Measurements from ENCODE around the gene SMAD7.
A peak's percentile ranks its signal among the peaks of the same experiment; 100 is the strongest.

The SMAD7 gene

DNA sequence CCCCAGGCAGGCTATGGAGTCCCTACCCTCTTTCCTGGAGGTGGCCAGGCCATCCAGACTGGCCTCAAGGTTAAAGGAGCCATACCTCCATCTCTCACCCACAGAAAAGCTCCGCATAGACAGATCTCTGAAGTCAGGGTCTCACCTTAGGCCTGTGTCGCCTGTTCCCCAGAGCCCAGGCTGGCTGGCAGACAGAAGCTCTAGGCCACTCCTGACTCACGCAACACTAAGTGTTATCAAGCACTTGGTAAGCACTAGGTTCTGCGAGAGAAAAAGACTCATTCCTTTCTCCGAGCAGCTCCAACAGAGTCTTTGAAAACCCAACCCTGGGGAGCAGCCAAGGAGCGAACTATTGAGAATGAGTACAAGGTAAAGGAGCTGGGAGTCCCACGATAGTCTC is 6.1 kb downstream of the SMAD7 start:
- no peak for DNase-seq (ENCODE audit: low read depth in 2 of 2)

DNA sequence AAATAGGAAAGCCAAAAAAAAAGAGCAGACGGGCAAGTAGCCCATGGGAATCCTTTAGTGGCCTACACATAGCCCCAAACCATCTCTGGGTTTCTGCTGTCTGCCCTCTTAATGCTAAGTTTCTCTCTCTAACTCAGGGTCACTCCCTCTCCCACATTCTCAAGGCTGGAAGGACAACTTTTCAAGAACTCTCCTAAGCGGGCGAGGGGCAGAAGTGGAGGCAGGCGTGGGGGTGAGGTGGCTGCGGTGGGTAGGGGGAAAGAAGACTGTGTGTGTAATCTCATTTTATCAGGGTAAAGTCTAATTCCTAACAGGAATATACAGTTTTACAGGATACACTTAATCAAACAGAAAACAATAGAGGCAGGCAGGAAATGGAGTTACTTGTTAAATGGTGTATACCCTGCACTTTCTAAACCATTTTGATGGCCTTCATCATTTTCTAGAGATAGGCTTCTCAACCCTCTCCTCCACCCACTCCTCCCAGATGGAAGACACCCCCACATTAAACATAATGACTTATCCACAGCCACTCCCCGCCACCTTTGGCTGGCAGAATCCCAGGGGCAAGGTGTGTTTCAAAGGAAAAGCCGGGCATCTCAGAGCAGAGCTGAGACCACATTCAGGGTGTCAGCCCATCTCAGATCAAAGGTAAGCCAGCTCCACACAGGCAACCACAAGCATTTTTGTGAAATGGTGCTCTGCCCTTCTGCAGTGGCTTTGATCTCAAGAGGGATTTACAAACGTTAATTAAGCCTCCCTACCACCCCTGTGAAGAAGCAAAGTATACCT is 6.8 kb downstream of the SMAD7 start:
- DNase-seq (ENCODE audit: low read depth in 2 of 2): no peak

DNA sequence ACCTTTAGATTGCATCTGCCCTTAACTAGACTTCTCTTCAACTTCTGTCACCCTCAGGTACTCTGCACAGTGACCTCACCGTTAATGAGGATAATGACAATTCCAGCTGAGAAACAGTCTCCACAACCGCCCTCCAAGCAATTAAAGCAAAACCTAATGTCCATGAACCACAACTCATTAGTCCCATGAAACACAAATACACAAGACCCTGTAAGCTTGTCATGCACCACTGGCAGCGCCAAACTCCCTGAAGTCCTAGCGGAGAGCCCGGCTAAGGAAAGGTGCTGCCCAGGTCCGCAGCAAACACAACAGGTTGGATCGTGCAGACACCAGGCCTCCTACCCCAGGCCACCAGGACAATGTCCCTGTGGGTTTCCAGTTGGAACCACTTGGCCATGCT is 7.4 kb downstream of the SMAD7 start:
- DNase-seq (ENCODE audit: low read depth in 2 of 2): no peak

DNA sequence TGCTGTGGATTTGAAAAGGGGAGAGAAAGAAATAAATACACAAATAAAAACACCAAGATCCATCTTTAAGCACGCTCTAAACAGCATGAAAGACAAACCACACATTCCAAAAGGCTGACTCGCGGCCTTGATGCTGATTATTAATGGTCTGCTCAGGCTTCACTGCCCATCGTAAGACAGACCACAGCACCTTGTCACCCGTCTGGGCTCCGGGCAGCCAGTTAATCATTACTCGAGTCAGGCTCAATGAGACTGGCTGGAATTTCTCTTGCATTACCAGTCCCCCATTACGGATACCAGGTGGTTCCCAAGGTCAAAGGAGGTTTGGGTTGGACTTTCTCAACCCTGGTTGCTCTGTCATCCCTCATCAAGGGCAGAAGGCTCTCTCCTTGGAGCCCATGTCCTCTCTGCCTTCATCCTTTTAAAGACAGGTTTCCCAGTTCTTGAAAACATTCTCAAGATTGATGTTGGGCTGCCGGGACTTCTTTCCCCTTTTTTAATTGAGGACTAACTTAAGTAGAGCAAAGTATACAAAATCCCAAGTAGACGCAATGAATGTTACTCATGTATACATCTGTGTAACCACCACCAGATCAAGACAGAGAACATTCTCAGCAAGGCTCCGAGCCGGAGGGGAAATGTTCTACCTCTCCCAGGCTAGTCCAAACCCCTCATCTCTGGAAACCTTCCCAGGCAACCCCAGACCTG is 8.1 kb downstream of the SMAD7 start:
- no peak for DNase-seq (ENCODE audit: low read depth in 2 of 2)

DNA sequence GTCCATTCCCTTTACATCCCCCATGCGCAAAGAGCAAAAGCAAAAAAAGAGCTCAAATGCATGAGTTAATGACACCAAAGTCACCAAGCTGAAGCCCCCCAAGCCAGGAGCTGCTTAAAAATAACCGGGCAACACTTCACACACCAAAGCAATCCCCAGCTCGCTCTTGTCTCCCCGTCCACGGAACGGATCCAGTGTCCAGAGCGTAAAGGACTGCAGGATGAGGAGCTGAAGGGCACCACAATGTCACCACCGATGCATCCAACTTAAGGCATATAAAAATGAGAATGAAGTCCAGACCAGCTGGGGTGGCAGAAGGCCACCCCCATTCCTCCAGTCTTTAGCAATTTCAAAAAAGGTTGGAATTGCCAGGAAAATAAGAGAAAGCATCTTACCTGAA is 8.7 kb downstream of the SMAD7 start:
- no peak for DNase-seq (ENCODE audit: low read depth in 2 of 2)

DNA sequence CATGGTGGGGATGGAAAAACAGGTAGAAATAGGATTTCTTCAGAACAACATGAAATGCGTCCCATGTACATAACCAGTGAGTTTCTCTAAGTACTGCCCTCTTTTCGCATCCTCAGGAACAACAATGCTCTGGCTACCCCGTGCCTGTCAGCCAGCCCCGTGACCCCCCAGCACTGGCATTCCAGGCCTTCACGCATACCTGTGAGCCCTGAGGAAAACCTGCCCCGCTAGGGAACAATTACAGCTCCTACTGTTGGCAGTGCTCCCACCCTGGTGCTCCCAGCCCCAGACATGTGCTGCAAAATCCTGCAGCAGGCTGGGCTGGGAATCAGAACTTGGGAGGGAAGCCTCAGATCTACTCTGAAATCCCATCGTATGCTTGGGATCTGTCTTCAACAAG is 9.1 kb downstream of the SMAD7 start:
- no peak for DNase-seq (ENCODE audit: low read depth in 2 of 2)

DNA sequence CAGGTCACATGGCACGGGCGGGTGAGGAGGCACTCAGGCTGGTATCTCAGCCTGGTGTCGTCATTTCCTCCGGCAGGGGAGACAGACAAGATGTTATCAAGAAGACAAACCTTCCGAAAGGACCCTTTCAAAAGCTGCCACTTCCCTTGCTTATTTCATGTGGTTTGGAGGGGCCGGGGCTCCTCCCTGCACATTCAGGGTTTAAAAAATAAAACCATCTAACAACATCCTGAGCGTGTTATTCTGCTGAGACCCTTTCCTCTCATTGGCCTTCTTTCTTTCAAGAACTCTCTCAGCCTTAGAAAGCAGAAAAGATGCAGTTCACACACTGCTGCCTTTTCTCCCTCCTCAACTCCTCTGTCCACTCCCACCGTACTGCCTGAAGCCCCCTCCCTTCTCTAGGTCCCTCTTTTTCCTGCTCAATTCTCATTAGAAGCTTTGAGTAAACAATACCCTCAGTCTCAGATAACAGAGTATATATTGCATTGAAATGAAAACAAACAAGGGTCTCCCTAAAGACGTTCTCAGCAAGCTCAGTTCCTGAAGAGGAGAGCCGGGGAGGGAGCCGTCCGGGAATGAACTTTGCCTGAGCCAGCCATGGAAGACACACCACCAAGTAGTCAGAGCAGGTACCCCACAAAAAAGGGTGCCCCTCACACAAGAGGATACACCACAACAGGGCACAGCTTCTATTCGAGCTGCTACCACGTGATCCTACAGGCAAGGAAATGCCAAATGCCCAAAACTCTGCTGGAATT is 9.7 kb downstream of the SMAD7 start:
- peak; percentile 54 to 59 for DNase-seq (ENCODE audit: low read depth in 2 of 2)

DNA sequence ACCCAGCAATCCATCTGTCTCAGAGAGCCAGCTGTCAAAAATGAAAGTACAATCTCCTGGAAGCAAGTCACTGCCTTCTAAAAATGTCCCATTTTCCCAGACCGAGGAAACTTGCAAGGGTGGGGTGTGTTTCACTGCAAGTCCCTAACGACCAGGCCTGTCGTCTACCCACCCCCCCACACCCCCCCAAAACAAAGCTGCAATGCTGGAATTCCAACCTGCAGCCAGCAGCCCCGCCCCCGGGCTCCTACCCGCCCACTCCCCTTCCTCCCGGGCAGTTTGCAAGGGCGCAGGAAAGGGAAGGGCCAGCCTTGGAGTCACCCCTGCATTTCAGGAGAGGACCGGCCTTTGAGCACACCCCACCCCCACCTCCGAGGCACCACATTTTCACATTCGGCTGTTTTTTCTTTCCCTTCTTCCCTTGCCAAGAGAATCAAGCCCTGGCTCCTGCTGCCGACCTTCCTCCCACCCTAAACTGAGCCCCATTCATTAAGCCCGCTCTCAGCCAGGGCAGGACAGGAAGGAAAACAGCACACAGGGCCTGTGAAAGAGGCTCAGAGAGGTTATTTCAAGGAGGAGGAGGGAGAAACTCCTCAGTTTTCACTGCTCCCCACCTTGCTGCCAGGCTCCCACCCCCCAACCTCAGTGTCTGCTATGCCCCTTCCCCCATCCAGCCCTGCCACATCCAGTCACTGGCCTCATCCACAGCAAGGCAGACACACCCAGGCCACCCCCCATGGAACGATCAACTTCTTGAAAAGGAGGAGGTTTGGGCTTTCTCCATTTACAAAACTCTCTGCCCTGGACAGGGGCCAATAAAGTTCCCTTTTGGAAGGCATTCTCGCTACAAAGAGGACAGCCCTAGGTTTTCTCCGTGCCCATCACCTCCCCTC is 11.3 kb downstream of the SMAD7 start:
- DNase-seq (ENCODE audit: low read depth in 2 of 2): no peak

DNA sequence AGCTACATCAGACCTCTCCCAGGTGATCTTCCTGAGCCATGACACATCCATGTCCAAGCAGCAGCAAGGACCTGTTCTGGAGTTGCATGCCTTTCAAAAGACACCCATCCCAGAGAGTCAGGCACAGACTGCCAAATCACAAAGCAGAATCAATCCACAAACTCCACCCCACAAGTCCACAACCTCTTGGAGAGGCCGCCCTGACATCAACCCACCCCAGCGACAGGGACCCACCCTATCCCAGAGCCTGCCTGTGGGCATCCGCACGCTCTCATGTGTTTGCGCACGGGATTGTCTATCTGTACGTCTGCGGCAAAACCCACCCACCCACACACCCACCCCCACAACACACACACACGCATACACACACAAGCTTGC is 11.9 kb downstream of the SMAD7 start:
- no peak for DNase-seq (ENCODE audit: low read depth in 2 of 2)

DNA sequence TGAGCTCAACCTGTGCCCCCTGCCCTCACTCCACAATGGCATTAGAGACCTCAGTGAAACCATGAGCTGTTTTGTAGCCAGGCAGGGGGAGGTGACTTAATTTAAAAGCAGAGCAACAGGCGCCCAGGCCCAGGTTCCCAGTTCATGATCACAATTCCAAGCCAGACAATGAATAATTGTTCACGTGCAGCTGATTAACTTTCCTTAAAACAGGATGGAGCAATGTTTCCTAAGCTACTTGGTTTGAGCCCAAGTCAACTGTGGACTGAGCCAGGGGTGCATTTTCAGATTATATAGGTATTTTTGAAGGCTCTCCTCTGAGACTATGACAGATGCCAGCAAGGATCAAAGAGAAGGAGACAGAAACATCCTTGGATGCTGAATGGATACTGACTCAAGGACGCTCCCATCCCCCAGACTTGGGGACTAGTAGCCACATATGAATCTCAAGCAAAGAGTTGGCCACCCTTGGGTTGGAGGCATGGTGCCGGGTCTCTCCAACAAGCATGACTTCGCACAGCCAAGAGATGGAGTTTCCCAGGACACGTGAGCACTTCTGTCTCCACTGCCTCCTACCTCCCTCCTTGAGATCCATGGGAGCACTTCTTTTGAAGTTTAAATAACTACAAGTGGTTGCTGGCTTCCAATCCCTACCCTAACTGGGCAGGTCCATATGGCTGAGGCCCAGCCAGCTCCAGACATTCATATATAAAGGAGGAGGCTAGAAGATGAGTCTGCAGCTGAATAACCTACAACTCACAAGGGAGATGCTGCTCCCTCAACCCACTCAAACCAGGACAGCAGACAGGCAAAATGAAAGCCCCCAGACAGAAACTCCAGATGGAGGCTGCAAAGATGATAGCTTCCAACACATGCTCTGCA is 12.7 kb downstream of the SMAD7 start:
- DNase-seq (ENCODE audit: low read depth in 2 of 2): no peak

DNA sequence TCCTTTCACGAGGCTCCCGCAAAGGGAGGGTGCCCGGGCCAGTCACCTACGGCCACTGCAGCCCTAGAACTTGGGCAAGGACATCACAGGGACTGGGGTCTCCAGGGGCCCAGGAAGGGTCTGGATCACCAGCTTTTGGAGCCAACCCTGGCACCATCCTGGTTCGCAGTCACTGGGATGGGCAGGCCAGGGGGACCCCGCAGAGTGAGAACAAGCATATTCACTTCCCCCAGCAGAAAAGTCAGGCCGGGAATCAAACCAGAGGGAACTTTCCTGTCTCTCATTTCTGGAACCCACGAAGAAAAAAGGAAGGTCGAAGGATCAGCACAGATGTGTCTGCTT is 15.4 kb downstream of the SMAD7 start:
- no peak for DNase-seq (ENCODE audit: low read depth in 2 of 2)

DNA sequence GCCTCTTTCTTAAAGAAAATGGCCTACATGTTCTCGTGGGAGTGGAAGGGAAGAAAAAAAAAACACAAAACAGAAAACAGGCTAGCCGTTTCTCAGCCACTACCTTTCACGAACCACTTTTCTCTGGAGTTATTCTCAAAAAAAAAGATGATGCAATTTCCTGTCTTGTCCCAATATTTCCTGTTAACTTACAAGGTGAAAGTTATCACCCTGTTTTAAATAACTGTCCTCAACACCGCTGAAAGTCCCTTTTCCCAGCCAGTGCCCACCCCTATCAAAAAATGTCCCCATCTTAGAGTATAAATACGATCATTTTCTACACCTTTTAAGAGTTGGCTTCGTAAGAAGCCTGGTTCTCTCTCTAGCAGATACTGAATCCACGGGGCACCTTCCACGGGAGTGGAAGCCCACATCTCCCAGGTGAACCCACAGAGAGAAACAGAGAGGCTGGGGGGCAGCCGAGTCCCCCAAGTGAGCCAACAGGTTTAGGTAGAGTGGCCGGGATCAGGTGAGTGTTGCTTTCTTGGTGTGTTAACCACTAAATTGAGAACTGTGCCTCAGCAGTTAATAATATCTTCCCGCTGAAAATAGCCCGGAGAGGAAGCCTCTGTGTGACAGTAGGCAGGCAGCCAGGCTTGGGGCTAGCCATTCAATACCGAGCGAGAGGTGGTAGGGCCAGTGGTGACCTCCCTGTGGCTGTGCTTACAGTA is 15.9 kb downstream of the SMAD7 start:
- no peak for DNase-seq (ENCODE audit: low read depth in 2 of 2)

DNA sequence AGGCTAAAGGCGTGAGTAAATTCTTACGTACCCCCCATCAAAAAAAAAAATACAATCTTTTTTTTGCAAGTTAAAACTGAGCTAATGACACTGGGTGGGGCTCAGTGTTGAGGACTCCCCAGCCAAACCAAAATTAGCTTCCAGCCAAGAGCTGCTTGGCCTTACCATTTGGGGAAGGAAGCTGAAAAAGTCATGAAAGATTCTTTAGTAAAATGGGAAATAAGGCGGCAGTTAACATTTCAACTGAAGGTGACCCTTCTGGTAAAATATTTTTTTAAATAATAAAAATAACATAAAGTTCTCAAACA is 16.4 kb downstream of the SMAD7 start:
- no peak for DNase-seq (ENCODE audit: low read depth in 2 of 2)

DNA sequence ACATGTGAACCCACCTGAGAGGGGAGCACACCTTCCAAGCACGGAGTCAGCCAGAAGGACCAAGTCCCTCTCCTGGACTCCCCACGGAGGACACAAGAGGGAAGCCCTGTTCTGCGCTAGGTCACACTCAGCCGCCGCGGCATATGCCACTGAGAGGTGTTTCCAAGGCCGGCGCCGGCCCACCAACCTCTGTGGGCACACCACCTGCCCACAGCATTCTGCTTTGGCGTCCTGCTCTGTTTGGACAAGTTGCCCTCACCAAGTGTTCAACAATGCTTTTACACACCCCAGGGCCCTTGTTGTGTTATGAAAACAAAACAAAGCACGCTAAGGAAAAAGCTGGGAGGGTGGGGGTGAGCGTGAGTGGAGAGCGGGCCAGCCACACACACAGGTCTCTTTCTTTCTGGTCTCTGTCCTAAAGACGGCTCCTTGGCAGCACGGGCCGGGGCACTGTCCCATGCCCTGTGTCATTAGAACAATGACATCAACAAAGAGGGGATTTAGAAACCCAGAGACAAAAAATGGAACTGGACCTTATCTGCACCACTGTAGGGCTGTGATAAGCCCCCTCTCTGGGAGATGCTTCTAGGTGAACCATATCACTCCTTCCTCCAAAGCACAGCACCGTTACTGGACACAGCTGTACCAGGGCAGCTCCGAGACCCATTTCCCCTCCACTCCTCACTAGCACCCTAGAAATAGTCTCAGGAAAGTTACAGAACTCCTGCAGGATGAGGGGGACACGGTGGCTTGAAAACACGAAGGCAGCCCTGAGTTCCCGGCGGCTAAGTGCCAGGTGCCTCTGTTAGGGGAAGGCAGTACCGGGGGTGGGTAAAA is 17.0 kb downstream of the SMAD7 start:
- no peak for DNase-seq (ENCODE audit: low read depth in 2 of 2)

DNA sequence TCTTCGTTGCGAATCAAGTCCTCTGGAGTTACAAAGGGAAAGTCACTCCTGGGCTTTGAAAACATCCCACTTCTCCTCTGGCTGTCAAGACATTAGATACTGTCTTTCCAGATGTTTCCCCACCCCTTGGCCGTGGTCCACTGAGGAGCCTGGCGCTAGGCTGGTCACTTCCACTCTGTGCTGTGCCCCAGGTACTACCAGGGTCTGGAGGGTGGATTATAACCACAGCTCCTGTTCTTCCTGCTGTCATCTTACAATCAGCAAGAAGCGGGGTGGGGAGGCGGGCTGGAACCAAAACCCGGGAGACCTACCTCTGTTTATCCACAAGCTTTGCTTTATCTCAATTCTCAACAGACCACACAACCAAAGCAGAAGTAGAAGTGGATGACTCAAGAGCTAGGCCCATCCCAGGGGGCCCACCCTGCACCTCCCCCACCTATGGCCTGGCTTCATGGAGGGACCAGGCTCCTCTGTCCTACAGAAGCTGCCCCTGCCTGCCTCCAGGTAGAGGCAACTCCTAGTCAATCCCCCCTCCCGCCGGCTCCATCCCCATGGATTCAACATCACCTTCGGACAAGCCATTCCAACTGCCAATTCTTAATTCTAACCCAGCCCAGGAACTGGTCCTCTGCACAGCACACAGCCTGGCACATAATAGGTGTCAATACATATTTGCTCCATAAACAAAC is 17.8 kb downstream of the SMAD7 start:
- no peak for DNase-seq (ENCODE audit: low read depth in 2 of 2)

DNA sequence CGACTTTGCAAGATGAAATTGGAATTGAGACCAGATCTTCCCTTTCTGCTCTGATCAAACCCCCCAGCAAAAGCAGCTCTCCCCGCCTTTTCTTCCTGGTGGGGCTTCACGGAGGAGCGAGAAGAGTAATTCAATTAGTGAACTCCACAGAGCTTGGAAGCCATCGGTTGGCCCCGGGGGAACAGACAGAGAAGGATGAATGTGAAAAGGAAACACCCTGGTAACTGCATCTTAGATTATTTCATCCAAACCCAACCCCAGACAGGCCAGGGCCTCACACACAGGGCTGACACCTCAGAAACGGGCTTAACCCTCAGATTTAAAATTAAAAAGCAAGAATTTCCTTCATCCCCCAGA is 18.3 kb downstream of the SMAD7 start:
- DNase-seq (ENCODE audit: low read depth in 2 of 2): no peak

DNA sequence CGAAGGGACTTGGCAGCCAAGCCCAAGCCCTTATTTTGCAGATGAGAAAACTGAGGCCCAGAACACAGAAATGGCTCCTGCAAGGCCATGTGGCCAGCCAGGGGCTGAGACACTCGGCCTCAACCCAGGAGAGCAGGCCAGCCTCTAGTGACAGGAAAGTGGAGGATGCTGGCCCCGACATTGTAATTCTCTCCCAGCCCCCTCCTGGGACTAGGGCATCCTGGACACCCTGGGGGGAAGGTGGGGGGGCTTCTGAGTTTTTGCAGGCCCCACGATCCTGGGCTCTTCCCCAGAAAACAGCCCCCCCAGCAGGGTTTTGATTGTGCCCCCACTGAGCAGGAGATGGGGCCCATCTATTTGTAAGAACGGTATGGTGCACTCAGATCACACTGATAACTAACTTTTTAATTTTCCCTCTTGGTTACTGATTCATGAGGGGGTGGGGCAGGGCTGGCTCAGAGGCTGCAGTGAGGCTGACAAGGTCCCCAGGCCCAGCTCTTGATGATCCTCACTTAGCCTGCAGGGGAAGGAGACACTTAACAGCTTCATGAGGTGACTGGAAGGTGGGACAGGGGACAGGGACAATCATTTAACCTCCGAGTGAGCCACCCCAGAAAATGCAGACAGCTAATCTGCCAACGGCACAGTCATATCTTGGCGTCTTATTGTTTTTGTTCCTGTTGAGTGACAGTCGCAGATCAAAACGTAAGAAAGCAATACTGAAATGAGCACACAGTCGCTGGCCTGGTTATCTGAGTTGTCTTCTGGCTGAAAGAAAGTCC is 18.9 kb downstream of the SMAD7 start:
- no peak for DNase-seq (ENCODE audit: low read depth in 2 of 2)

DNA sequence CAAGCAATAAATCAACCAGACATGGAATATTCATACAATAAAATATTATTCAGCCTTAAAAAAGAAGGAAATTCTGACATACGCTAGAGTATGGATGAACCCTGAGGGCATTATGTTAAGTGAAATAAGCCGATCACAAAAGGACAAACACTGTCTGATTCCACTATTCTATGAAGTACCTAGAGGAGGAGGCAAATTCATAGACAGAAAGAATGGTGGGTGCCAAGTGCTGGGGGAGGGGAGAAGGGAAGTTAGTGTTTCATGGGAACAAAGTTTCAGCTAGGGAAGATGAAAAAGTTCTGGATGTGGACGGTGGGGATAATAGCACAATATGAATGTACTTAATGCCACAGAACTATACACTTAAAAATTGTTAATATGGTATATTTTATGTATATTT is 19.8 kb downstream of the SMAD7 start:
- DNase-seq (ENCODE audit: low read depth in 2 of 2): no peak
